ENCODE measurements around the gene UGT1A10. TPM values are rescaled to one million over a fixed set of nuclear protein-coding genes. Genes with fewer than 3 reads are reported as not detected.

Gene UGT1A10
- total RNA-seq, 4 donors from 2014 or later: not detected

- no peak for ATAC-seq (ENCODE audit: low FRiP score)
- TF ChIP-seq CTCF (IDR thresholded peaks at IDR 0.05): no peak
- no peak for DNase-seq (ENCODE audit: low spot score)
Measured at GRCh38 chr2:233656443-233656842, 20.2 kb downstream of the UGT1A10 start.

GRCh38 chr2:233658610-233659009, 22.4 kb downstream of the UGT1A10 start:
- no peak for ATAC-seq (ENCODE audit: low FRiP score)
- TF ChIP-seq CTCF (IDR thresholded peaks at IDR 0.05): no peak
- DNase-seq (ENCODE audit: low spot score): no peak

GRCh38 chr2:233663911-233664310, 27.7 kb downstream of the UGT1A10 start:
- DNase-seq (ENCODE audit: low spot score) (no peak), ATAC-seq (ENCODE audit: low FRiP score) (no peak)
- TF ChIP-seq CTCF (IDR thresholded peaks at IDR 0.05): no peak

GRCh38 chr2:233668605-233669260, 32.5 kb downstream of the UGT1A10 start:
- DNase-seq (ENCODE audit: low spot score) (no peak), ATAC-seq (ENCODE audit: low FRiP score) (no peak)
- no peak for TF ChIP-seq CTCF (IDR thresholded peaks at IDR 0.05)

- DNase-seq (ENCODE audit: low spot score) (no peak), ATAC-seq (ENCODE audit: low FRiP score) (no peak)
- no peak for TF ChIP-seq CTCF (IDR thresholded peaks at IDR 0.05)
Measured at GRCh38 chr2:233671290-233672161, 35.3 kb downstream of the UGT1A10 start, which contains the start of gene UGT1A9. Gene UGT1A9, plus strand, starts transcription at chr2:233671898. Its CDS starts 37 bp downstream, at chr2:233671935.

- ATAC-seq (ENCODE audit: low FRiP score) (no peak), DNase-seq (ENCODE audit: low spot score) (no peak)
- TF ChIP-seq CTCF (IDR thresholded peaks at IDR 0.05): no peak
Measured at GRCh38 chr2:233672886-233673285, 36.6 kb downstream of the UGT1A10 start.

Measured in omental fat pad (tissue), 4 donors.